ENCODE measurements around the gene ZPBP2.

- no peak for TF ChIP-seq CTCF (IDR thresholded peaks at IDR 0.05)
- TF ChIP-seq POLR2AphosphoS5 (IDR thresholded peaks at IDR 0.05): no peak
These were observed 13.1 kb upstream of the ZPBP2 start for GRCh38 chr17:39854909-39855308.
